Measurements from ENCODE around the gene SMIM9.
A peak's percentile ranks its signal among the peaks of the same experiment; 100 is the strongest.

SMIM9 gene

GRCh38 chrX:154815274-154815818 is 19.1 kb downstream of the SMIM9 start:
- DNase-seq (ENCODE audit: low read depth in 3 of 3) = no peak

GRCh38 chrX:154813801-154814200 is 20.7 kb downstream of the SMIM9 start:
- DNase-seq (ENCODE audit: low read depth in 3 of 3) = no peak

- no peak for DNase-seq (ENCODE audit: low read depth in 3 of 3)
These were observed 21.9 kb downstream of the SMIM9 start for GRCh38 chrX:154812341-154813101.

- no peak for DNase-seq (ENCODE audit: low read depth in 3 of 3)
These were observed 24.4 kb downstream of the SMIM9 start for GRCh38 chrX:154809939-154810665.

DNA sequence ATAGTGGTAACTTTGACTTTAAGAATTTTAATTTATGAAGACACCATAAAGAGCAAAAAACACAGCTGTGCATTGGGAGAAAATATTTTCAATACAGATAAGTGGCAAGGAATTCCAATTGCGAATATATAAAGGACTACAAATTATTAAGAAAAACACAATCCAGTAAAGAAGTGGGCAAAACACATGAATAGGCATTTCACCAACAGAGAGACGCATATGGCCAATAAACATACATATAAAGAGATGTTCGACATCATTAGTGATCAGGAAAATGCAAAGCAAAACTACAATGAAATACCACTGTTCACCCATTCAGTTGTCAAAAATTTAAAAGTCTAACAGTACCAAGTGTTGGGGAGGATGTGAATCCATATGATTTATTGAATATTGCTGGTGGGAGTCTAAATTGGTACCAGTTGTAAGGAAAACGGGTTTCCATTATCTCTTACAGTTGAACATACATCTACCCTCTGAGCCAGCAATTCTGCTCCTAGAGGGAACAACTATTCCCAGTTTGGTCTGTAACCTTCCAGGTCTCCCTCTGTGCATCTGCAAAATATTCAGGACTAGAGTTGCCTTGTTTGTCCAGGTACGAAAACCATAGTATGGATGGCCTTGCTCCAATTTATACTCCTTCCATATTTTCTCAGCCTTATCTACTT is 27.5 kb downstream of the SMIM9 start:
- no peak for DNase-seq (ENCODE audit: low read depth in 3 of 3)

DNA sequence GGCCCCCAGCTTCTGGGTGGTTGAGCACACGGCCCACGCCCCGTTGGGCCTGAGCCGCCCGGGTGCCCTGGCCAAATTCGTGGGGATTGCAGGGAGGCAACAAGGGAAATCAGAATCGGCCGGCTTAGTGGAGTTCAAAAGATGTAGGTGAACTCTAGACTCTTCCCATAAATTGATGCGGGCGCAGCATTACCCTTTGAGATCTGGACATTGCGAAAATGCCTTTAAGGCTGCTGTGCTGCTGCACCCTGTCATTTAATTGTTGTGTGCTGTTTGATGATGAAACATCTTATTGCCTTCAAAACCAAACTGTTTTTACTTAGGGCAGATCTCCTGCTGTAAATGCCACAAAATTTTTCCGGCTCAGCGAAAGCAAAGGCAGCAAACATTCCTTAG is 28.8 kb downstream of the SMIM9 start:
- no peak for DNase-seq (ENCODE audit: low read depth in 3 of 3)

DNA sequence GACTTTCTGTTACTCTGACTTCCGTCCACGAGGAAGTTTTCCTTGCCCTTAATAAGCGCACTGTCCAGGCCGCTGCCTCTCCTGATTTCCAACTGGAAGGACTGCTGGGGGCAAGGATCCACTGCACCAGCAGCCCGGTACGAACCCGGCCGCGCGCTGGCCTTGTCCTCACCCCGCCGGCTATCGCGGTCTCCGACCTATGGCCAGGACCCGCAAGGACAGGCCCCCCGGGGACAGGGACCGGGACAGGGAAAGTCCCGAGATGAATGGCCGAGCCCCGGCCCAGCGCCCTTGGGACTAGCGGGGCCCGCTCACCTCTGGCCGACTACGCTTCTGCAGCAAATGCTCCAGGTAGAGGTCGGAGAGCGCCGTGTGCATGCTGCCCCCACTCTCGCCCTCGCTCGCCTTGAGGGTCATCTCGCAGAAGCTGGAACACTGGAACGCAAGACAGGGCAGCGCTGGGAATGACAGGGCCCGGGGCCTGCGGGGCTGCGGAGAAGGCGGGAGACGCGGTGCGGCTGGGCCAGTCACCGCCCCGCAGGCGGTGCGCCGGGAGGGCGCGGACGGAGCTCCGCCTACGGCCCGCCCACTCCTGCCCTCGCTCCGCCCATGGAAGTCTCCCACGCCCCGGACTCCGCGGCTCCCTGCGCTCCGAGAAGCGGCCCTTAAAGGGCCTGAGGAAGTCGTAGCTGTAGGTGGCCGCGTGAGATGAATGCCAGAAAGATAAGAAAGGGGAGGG is 29.3 kb downstream of the SMIM9 start, which contains the start of gene MPP1:
Gene MPP1, minus strand, starts transcription at position 529 of the 739 bp plus-strand sequence. Its CDS starts 112 bp downstream, at position 417.
- peak; percentile 41 to 53 (median 42) for DNase-seq (ENCODE audit: low read depth in 3 of 3)

DNA sequence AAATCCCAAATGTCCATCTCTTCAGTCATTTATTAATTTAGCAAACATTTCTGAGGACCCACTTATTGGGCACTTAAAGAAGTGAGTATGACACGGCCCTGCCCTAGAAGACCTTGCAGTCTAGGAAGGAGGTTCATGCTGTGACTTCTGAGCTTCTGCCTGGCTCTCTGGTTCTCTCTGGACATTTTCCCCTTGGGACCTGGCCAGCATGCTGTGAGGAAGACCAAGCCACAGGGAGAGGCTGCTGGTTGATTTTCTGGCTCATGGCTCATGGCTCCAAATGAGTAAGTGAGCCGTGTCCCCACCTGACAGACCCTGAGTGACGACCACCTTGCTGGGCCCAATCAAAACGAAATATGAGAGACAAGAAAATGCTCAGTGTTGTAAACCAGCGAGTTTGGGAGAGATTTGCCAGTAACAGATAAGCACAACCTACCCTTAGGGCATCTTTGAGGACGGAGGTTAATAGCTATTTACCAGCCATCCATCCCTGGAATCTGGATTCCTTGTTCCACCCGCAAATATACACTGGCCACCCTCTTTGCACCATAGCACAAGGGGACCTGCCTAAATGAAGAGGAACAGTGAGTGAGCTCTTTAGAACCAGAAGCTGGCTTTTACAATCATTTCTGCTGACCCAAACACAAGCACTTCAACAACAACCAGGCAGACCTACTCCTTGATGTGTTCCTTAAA is 30.1 kb downstream of the SMIM9 start:
- DNase-seq (ENCODE audit: low read depth in 3 of 3) = no peak

GRCh38 chrX:154802947-154803346 is 31.5 kb downstream of the SMIM9 start:
- no peak for DNase-seq (ENCODE audit: low read depth in 3 of 3)

- no peak for DNase-seq (ENCODE audit: low read depth in 3 of 3)
These were observed 33.8 kb downstream of the SMIM9 start for GRCh38 chrX:154800478-154801210.

GRCh38 chrX:154799556-154800348 is 34.7 kb downstream of the SMIM9 start:
- DNase-seq (ENCODE audit: low read depth in 3 of 3) = no peak

GRCh38 chrX:154797006-154797405 is 37.5 kb downstream of the SMIM9 start:
- DNase-seq (ENCODE audit: low read depth in 3 of 3) = no peak

DNA sequence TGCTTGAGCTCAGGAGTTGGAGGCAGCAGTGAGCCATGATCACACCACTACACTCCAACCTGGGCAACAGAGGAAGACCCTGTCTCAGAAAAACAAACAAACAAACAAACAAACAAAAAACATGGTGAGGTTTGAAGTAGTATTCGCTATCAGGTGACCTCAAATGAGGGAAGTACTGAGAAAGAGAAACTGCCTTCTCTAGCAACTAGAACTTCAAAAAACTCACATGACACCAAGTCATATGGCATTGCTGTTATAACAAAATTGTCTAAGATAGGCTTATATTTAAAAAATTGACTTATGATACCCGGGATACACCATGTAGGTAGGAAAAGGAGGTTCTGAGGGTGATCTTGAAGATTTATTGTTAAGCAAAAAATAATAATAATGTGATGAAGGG is 39.4 kb downstream of the SMIM9 start:
- no peak for DNase-seq (ENCODE audit: low read depth in 3 of 3)

DNA sequence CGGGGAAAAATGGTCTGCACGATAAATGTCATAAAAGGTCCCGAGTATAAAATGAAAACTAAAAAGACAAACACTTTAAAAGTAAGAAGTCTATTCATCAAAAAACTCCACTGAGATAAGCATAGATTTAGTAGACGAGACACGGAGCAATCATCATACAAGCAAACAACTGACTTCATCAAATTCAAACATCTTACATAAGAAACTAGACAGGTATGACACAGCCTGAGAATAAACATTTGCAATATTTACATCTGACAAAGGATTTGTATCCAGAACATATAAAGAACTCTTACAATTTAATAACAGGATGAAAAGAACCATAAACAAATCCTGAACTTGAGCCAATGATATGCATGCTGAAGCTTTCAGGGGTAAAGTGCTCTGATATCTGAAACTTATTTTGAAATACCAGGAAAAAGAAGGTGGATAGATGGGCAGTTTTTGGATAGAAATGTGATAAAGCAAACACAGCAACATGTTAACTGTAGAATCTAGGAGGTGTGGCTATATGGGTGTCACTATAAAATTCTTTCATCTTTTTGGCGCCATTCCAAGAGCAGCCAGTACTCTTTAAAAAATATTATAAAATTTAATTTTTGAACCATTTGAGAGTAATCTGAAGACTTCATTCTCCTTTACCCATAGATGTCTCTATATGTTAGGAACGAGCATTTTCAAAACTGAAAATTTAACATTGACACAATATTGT is 41.2 kb downstream of the SMIM9 start:
- no peak for DNase-seq (ENCODE audit: low read depth in 3 of 3)

GRCh38 chrX:154791939-154792338 is 42.5 kb downstream of the SMIM9 start:
- no peak for DNase-seq (ENCODE audit: low read depth in 3 of 3)

GRCh38 chrX:154791467-154791866 is 43.0 kb downstream of the SMIM9 start:
- no peak for DNase-seq (ENCODE audit: low read depth in 3 of 3)

- no peak for DNase-seq (ENCODE audit: low read depth in 3 of 3)
These were observed 48.7 kb downstream of the SMIM9 start for GRCh38 chrX:154785716-154786115.

DNA sequence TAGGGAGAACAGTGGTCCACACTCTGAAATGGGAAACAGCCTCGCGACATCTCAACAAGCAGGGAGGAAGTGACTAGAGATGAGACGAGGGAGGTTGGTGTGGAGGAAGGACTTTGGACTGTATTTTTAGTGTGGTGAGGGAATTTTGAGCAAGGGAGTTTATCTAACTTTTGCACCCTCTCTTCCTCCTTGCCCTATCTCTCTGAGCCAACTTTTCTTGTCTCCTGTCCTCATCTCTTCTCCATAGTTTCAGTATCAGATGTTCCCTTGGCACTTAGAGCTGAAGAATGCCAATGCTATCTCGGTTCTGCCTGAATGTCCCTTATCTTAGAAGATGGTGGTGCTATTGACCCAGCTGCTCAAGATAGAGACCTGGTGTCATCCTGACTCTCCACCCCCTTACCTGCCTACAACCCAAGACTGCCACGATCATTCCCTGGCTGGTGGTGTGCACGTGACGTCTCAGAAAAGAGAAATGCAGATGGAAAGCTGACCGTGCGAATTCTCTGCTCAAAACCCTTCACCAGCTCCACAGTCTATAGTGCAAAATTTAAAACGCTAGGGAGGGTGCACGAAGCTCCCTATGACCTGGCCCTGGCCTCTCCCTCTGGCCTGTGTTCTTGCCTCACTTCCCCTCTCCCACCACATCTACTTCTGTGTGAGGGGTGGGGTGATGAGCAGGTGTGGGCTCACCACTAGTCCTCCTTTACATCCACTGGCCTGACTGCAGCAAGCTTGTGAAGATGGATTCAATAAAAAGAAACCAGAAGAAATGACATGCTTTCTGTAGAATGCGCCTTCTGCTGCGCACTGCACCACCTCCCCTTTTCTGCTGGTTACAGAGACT is 50.1 kb downstream of the SMIM9 start:
- DNase-seq (ENCODE audit: low read depth in 3 of 3) = no peak
